ENCODE data around the gene RRAGD. TPM values are rescaled to one million over a fixed set of nuclear protein-coding genes. Genes with fewer than 3 reads are reported as not detected.

The RRAGD gene
- total and polyA plus RNA-seq, 7 donors = 34.8 to 163 (median 123) TPM

DNA sequence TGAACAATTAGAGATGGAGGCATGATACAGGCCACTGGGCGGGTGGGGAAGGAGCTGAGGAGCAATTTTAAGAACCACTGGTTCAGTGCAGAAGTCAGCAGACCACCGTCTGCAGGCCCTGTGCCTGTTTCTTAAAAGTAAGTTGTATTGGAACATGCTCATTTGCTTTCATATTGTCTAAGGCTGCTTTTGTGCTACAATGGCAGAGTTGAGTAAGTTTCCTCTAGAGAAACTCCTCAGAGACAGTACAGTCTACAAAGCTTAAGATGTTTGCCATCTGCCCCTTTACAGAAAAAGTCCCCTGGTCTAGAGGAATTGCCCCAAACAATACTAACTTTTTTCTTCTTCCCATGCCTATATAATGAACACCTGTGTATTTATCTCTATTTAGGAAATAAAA lies 31.0 kb downstream of the RRAGD start:
- Histone ChIP-seq H3K27ac (peak overlapping the region; percentile 75), H3K27me3 (ENCODE audit: insufficient read depth in 3 of 3, low read length in 2 of 3) (no peaks in the 10 kb centered on the region), H3K4me3 (no peak overlapping the region), H3K9me3 (no peaks in the 10 kb centered on the region), H3K4me1 (peaks cover 43% of the 10 kb centered on the region), H3K36me3 (ENCODE audit: insufficient read depth in 1 of 2, low read depth in 1 of 2) (peaks cover 0 to 20% of the 10 kb centered on the region in 2 donors)
- TF ChIP-seq, protein P1, sequence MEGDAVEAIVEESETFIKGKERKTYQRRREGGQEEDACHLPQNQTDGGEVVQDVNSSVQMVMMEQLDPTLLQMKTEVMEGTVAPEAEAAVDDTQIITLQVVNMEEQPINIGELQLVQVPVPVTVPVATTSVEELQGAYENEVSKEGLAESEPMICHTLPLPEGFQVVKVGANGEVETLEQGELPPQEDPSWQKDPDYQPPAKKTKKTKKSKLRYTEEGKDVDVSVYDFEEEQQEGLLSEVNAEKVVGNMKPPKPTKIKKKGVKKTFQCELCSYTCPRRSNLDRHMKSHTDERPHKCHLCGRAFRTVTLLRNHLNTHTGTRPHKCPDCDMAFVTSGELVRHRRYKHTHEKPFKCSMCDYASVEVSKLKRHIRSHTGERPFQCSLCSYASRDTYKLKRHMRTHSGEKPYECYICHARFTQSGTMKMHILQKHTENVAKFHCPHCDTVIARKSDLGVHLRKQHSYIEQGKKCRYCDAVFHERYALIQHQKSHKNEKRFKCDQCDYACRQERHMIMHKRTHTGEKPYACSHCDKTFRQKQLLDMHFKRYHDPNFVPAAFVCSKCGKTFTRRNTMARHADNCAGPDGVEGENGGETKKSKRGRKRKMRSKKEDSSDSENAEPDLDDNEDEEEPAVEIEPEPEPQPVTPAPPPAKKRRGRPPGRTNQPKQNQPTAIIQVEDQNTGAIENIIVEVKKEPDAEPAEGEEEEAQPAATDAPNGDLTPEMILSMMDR (IDR thresholded peaks at IDR 0.05) = no peak
- no peak for DNase-seq
- WGBS, 3 donors = 81 to 88% (median 88%) methylated on average over 2 of the region's 2 CpGs
- intact Hi-C loops (cut with DNase I) = no loop called here
- ATAC-seq = no peak

DNA sequence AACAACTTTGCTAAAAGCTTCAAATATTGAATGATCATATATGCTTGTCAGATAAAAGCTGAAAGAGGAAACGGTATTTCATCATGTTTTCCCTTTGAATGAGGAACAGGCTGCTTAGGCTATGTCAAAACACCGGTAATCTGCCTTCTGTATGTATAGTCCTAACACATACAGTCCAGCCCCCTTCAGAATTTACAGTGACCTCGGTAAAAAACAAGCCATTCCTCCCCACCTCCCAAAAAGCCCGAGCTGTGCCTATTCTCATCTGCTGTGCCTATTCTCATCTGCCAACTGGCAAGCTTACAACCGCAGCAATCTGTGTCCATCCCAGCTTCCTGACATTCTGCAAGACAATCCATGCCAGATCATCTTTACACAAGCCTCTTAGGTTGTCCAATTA lies 32.8 kb downstream of the RRAGD start:
- intact Hi-C loops (cut with DNase I) = no loop called here
- 30 to 41% (median 33%) methylated on average over 5 of the region's 5 CpGs for WGBS, 3 donors
- TF ChIP-seq, protein P1 (IDR thresholded peaks at IDR 0.05) = no peak
- H3K9me3 ChIP-seq = no peaks in the 10 kb centered on the region
- H3K27me3 ChIP-seq (ENCODE audit: insufficient read depth in 3 of 3, low read length in 2 of 3) = no peaks in the 10 kb centered on the region
- peaks cover 0 to 20% of the 10 kb centered on the region in 2 donors for H3K36me3 ChIP-seq (ENCODE audit: insufficient read depth in 1 of 2, low read depth in 1 of 2)
- H3K4me1 ChIP-seq = peaks cover 35% of the 10 kb centered on the region
- no peak for ATAC-seq
- DNase-seq = no peak
- H3K4me3 ChIP-seq = no peak overlapping the region
- H3K27ac ChIP-seq = peak overlapping the region; percentile 75

DNA sequence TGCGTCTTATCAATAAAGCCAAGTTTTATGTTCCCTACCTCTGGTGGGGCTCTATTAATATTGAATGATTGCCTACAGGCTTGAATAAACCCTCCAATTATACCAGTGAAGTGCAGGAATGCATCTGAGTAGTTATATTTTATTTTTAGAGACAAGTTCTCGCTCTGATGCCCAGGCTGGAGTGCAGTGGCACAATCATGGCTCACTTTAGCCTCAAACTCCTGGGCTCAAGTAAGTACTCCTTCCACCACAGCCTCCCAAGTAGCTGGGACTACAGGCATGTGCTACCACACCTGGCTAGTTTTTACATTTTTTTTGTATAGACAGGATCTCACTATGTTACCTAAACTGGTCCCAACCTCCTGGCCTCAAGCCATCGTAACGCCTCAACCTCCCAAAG lies 33.4 kb downstream of the RRAGD start:
- no peak for DNase-seq
- H3K27me3 ChIP-seq (ENCODE audit: insufficient read depth in 3 of 3, low read length in 2 of 3) = no peaks in the 10 kb centered on the region
- H3K4me1 ChIP-seq = peaks cover 28% of the 10 kb centered on the region
- WGBS, 3 donors = 74 to 87% (median 76%) methylated on average over 4 of the region's 4 CpGs
- H3K36me3 ChIP-seq (ENCODE audit: insufficient read depth in 1 of 2, low read depth in 1 of 2) = peaks cover 0 to 20% of the 10 kb centered on the region in 2 donors
- no peak for ATAC-seq
- H3K9me3 ChIP-seq = no peaks in the 10 kb centered on the region
- TF ChIP-seq, protein P1 (IDR thresholded peaks at IDR 0.05) = no peak
- H3K4me3 ChIP-seq = no peak overlapping the region
- intact Hi-C loops (cut with DNase I) = no loop called here
- peak overlapping the region; percentile 75 for H3K27ac ChIP-seq

DNA sequence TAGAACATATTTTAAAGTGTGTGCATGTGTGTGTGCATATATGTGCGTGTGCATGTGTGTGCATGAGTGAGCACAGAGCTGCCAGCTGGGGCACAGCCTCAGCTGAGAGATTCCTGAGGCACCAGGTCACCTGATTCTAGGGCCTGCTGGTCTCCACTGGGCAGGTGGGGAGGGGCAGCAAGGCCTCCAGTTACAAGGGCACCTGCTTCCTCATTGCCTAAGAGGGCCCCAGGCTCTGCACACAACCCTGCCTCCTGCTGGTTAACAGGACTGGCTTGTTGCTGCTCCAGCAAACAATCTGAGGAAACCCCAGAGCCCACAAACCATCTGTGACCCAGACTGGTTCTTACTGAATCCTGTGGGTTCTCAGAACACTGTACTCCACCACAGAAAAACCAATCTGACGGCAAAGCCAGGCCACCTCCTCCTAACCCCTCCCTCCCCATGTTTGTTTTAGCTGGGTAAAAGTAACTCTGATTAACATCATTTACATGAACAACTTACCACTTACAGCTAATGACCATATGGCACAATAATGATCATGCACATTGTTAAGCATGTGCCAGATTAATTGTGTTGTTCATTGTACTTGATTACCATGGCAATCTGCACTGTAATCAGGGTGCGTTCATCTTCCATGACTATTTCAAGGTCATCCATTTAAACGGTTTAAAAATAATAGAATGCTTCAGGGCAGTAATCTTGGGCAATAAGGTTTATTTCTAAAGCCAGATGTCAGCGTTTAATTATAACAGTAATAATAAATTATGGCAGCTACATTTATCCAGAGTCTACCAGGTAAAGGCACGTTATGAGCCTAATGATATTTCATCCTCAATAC lies 36.4 kb downstream of the RRAGD start:
- Histone ChIP-seq H3K36me3 (ENCODE audit: insufficient read depth in 1 of 2, low read depth in 1 of 2) (peaks cover 0 to 25% of the 10 kb centered on the region in 2 donors), H3K9me3 (no peaks in the 10 kb centered on the region), H3K27me3 (ENCODE audit: insufficient read depth in 3 of 3, low read length in 2 of 3) (no peaks in the 10 kb centered on the region), H3K4me1 (peaks cover 33% of the 10 kb centered on the region), H3K4me3 (no peak overlapping the region), H3K27ac (peak overlapping the region; percentile 75)
- DNase-seq (peak; percentile 61 to 85), ATAC-seq (peak; percentile 90 to 97 (median 95))
- 39 to 58% (median 39%) methylated on average over 6 of the region's 6 CpGs for WGBS, 3 donors
- TF ChIP-seq, protein P1 (IDR thresholded peaks at IDR 0.05) = peak; percentile 55
- intact Hi-C loops (cut with DNase I) = no loop called here
